Type B pancreatic cell (in vitro differentiated cells): ENCODE data around the gene ITGB2. TPM values are rescaled to one million over a fixed set of nuclear protein-coding genes. Genes with fewer than 3 reads are reported as not detected.
"Not testable (repeated sequence)": the region's sequence is repeated elsewhere in the genome, so short reads cannot be mapped to it uniquely, and the experiment has no call there.

Experiments
- DNase-seq: peaks from one replicate; pipeline ENCODE4 v3.0.0; 2021; ENCODE audit warnings: mixed read lengths; ENCODE audit not compliant: unreplicated experiment; ENCODE audit errors: extremely low spot score
- H3K27ac Mint-ChIP-seq: 2 replicates; pipeline ENCODE4 v1.8.0; 2021; ENCODE audit warnings: mild to moderate bottlenecking, mixed read lengths
- H3K27me3 Mint-ChIP-seq: 2 replicates; pipeline ENCODE4 v1.8.0; 2021; ENCODE audit warnings: mixed read lengths
- H3K36me3 Mint-ChIP-seq: 2 replicates; pipeline ENCODE4 v1.8.0; 2021; ENCODE audit warnings: mixed read lengths
- H3K4me1 Mint-ChIP-seq: one replicate; pipeline ENCODE4 v1.8.0; 2021; ENCODE audit warnings: mixed read lengths; ENCODE audit not compliant: unreplicated experiment
- H3K4me3 Mint-ChIP-seq: 2 replicates; pipeline ENCODE4 v1.8.0; 2021; ENCODE audit warnings: mild to moderate bottlenecking, mixed read lengths
- H3K9me3 Mint-ChIP-seq: 2 replicates; pipeline ENCODE4 v1.8.0; 2021; ENCODE audit warnings: mixed read lengths
- total RNA-seq: library from RNA; stranded (reverse); gene quantifications from 2 replicates; pipeline ENCODE4 v1.2.1, GENCODE V29; 2021; ENCODE audit warnings: low replicate concordance
- TF ChIP-seq, protein P1 (sequence below): fragments of 200-600 bp; sonication (generic); conservative IDR thresholded peaks from 2 replicates; pipeline ENCODE4 v1.5.0; 2021; ENCODE audit warnings: antibody characterized with exemption, mild to moderate bottlenecking

The ITGB2 gene
- total RNA-seq, 1 donor from 2014 or later, result 0.80 TPM

DNA sequence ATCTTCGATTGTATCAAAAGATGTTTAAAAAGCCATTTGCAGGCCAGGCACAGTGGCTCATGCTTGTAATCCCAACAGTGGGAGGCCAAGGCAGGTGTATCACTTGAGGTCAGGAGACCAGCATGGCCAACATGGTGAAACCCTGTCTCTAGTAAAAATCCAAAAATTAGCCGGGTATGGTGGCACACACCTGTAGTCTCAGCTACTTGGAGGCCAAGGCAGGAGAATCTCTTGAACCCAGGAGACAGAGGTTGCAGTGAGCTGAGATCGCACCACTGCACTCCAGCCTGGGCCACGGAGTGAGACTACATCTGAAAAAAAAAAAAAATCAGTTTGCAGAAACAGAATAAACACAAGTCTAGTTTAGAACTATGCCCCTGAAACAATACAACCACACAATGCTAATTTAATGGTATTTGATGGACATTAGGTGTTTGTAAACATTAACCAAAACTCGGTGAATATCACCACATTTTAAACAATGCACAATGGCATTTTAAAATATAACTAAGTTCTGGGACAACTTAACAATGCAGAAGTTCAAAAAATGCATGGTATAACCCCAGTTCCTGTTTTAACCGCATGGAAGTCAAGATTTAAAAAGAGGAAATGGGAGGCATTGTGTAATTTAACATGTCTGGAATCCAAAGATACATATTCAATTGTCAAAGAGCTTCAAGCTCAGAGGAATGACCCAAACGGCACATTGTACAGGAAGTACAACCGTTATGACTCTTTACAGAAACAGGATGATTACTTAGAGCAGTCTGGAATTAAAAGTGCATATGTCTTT, 40.1 kb downstream of the ITGB2 start:
- TF ChIP-seq, protein P1, sequence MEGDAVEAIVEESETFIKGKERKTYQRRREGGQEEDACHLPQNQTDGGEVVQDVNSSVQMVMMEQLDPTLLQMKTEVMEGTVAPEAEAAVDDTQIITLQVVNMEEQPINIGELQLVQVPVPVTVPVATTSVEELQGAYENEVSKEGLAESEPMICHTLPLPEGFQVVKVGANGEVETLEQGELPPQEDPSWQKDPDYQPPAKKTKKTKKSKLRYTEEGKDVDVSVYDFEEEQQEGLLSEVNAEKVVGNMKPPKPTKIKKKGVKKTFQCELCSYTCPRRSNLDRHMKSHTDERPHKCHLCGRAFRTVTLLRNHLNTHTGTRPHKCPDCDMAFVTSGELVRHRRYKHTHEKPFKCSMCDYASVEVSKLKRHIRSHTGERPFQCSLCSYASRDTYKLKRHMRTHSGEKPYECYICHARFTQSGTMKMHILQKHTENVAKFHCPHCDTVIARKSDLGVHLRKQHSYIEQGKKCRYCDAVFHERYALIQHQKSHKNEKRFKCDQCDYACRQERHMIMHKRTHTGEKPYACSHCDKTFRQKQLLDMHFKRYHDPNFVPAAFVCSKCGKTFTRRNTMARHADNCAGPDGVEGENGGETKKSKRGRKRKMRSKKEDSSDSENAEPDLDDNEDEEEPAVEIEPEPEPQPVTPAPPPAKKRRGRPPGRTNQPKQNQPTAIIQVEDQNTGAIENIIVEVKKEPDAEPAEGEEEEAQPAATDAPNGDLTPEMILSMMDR, result no peak
- no peaks in the 10 kb centered on the region for H3K9me3 Mint-ChIP-seq
- no peak for DNase-seq
- no peak overlapping the region for H3K4me3 Mint-ChIP-seq
- H3K36me3 Mint-ChIP-seq, result no peaks in the 10 kb centered on the region
- peaks cover 19% of the 10 kb centered on the region for H3K27me3 Mint-ChIP-seq
- no peak overlapping the region for H3K27ac Mint-ChIP-seq
- no peaks in the 10 kb centered on the region for H3K4me1 Mint-ChIP-seq

DNA sequence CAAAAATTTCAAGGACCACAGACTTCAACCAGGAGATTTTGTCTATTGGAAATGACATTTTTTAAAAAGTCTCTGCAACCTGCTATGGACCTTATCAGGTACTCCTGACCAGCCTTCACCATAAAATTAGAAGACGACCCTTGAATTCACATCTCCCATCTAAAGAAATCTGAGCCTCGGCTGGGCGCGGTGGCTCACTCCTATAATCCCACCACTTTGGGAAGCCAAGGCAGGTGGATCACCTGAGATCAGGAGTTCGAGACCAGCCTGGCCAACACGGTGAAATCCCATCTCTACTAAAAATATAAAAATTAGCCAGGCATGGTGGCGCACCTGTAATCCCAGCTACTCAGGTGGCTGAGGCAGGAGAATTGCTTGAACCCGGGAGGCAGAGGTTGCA, 41.5 kb downstream of the ITGB2 start:
- H3K27me3 Mint-ChIP-seq, result peaks cover 29% of the 10 kb centered on the region
- H3K27ac Mint-ChIP-seq, H3K4me1 Mint-ChIP-seq, H3K4me3 Mint-ChIP-seq, H3K36me3 Mint-ChIP-seq, H3K9me3 Mint-ChIP-seq, DNase-seq: not testable (repeated sequence)

DNA sequence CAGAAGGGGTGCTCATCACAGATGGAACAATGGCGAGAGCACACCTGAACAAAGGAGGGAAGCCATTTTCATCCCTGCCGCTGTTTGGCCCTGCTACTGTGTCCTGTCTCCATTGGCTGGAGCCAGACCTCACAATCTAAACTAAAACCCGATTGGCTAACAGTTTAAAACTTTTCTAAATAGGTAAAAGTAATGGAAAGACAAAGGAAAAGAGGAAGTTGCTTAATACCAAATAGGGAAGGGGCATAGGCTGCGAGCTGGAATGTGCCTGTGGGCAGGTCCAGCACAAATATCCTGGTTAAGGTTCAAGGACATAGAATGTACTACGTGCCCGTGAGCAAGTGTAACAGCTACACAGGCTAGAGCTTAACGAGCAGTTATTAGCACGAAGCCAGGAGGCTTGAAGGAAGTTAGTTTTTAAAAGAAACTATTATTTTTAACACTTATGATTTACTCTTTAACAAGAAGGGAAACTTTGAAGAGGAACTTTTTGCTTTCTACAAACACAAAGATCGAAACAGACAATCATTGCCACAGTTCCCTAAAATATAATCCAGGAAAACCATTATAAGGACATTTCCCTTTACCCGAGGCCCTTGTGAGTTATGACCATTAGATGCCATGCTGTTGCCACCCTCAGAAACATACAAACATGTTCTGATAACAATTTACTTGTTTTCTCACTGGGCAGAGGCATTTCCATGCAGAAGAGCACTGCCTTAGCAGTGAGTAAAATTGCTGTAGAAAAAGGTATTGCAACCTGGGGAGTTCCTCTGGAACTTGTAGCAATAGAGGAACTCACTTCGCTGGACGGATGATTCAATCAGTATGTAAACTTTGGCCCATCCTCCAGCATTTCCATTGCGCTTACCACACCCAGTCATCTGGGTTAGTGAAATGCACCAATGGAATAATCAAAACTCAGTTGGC, 42.4 kb downstream of the ITGB2 start:
- TF ChIP-seq, protein P1, result no peak
- Mint-ChIP-seq H3K36me3 (no peaks in the 10 kb centered on the region), H3K4me3 (no peak overlapping the region), H3K27me3 (peaks cover 30% of the 10 kb centered on the region), H3K9me3 (no peaks in the 10 kb centered on the region), H3K4me1 (no peaks in the 10 kb centered on the region), H3K27ac (no peak overlapping the region)
- no peak for DNase-seq

DNA sequence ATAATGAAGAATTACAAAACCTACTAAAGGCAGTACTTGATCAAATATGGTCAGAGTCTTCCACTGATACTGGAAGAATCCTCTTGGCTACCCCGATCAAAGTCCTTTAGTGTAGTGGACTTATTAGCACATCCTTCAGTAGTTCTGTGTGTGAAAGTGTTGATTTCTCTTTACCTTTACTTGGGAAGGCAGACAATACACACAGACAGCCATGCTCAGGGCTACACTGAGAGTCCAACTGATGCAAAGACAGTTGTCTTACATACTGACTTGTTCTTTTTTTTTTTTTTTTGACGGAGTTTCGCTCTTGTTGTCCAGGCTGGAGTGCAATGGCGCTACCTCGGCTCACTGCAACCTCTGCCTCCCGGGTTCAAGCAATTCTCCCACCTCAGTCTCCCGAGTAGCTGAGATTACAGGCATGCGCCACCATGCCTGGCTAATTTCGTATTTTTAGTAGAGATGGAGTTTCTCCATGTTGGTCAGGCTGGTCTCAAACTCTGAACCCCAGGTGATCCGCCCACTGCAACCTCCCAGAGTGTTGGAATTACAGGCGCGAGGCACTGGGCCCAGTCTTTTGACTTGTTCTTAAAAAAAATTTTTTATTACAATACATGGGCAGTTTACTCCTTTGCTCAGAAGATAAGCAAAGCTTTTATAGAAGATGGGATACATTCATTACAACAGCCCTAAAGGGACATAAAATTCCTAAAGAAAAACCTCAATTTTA, 43.7 kb downstream of the ITGB2 start:
- Mint-ChIP-seq H3K36me3 (no peaks in the 10 kb centered on the region), H3K4me1 (peaks cover 2% of the 10 kb centered on the region), H3K27ac (no peak overlapping the region), H3K27me3 (peaks cover 30% of the 10 kb centered on the region), H3K9me3 (no peaks in the 10 kb centered on the region), H3K4me3 (no peak overlapping the region)
- TF ChIP-seq, protein P1, result no peak
- DNase-seq, result no peak

DNA sequence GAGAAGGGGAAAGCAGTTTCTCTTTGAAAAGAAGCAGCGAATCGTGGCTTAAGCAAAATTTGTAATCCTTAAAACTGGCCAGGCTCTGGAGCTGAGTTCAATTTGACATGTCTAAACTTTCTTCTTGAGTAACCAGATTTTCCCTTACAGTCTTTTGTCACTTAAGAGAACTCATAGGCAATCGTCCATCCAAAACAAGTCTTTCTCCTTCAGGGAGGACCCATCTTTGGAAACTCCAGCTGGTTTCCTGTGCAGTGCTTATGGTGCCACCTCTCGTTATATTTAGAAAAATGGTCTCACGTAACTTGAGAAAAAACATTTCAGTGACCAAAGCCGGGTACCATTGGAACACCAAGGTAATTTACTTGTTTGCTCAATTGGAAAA, 45.4 kb downstream of the ITGB2 start:
- Mint-ChIP-seq H3K27ac (peak overlapping the region; percentile 94), H3K4me3 (peak overlapping the region; percentile 91), H3K27me3 (peaks cover 26% of the 10 kb centered on the region), H3K36me3 (no peaks in the 10 kb centered on the region), H3K9me3 (no peaks in the 10 kb centered on the region), H3K4me1 (peaks cover 16% of the 10 kb centered on the region)
- DNase-seq, result no peak
- TF ChIP-seq, protein P1, result no peak
